SU-DHL-6 (cell line): Measurements from ENCODE around the gene LIN28B.

Experiments used
- EZH2phosphoT487 ChIP-seq: fragments of 200-600 bp; sonication (generic), shearing (Covaris generic); conservative IDR thresholded peaks from 2 replicates; pipeline ENCODE4 v1.6.1; 2018; ENCODE audit warnings: mild to moderate bottlenecking, antibody characterized with exemption, low read length, moderate library complexity, mixed read lengths
- TF ChIP-seq, protein P1 (sequence below): fragments of 200-600 bp; sonication (generic); IDR thresholded peaks from one replicate; pipeline ENCODE4 v1.5.1; 2017; ENCODE audit warnings: antibody characterized with exemption, mild to moderate bottlenecking, low read length, moderate library complexity; ENCODE audit not compliant: insufficient read depth, poor library complexity, severe bottlenecking

DNA sequence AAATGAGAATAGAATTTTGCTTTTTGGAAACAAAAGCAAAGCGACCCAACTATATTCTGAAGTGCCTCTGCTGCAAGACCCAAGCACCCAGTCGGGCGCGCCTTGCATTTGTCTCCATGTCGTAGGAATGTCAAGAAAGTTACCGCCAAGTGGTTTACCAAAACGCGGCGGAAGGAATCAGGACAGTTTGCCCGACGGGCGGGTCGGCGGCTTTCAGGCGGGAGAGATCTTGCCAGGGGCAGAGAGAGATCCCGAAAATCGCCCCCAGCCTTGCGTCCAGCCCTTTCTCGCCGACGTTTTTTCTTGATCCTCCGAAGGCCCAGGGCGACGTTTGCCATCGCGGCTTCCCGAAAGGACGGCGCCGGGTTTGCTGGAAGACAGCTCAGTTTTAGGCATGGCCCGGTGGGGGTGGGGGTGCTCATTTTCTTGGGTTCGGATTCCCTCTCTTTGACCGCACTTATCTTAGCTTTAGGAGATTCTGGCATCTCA, 4.0 kb upstream of the LIN28B start:
- TF ChIP-seq, protein P1, sequence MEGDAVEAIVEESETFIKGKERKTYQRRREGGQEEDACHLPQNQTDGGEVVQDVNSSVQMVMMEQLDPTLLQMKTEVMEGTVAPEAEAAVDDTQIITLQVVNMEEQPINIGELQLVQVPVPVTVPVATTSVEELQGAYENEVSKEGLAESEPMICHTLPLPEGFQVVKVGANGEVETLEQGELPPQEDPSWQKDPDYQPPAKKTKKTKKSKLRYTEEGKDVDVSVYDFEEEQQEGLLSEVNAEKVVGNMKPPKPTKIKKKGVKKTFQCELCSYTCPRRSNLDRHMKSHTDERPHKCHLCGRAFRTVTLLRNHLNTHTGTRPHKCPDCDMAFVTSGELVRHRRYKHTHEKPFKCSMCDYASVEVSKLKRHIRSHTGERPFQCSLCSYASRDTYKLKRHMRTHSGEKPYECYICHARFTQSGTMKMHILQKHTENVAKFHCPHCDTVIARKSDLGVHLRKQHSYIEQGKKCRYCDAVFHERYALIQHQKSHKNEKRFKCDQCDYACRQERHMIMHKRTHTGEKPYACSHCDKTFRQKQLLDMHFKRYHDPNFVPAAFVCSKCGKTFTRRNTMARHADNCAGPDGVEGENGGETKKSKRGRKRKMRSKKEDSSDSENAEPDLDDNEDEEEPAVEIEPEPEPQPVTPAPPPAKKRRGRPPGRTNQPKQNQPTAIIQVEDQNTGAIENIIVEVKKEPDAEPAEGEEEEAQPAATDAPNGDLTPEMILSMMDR = no peak
- no peak for TF ChIP-seq EZH2phosphoT487
